HepG2 (cell line): Measurements from ENCODE around the gene BMPR2. TPM values are rescaled to one million over a fixed set of nuclear protein-coding genes. Genes with fewer than 3 reads are reported as not detected.

Experiments
- CAMTA2 ChIP-seq: sonication (generic); formaldehyde crosslinking; IDR thresholded peaks from 2 replicates; pipeline ENCODE4 v1.4.0; 2020; ENCODE audit warnings: mild to moderate bottlenecking, missing genetic modification reagents, borderline replicate concordance
- ELF3 ChIP-seq: IDR thresholded peaks from 2 replicates; pipeline ENCODE4 v1.6.1; 2016; ENCODE audit warnings: missing genetic modification reagents, missing compliant biosample characterization
- ERF ChIP-seq: IDR thresholded peaks from 2 replicates; pipeline ENCODE4 v1.6.1; 2018; ENCODE audit warnings: missing biosample characterization, missing genetic modification reagents
- GATAD1 ChIP-seq: IDR thresholded peaks from 2 replicates; pipeline ENCODE4 v1.6.1; 2016; ENCODE audit warnings: missing genetic modification reagents, missing compliant biosample characterization
- KDM2A ChIP-seq: sonication (generic); formaldehyde crosslinking; IDR thresholded peaks from 2 replicates; pipeline ENCODE4 v1.4.0; 2020; ENCODE audit warnings: low read depth, missing genetic modification reagents, borderline replicate concordance
- NPAS2 ChIP-seq: sonication (generic); formaldehyde crosslinking; IDR thresholded peaks from 2 replicates; pipeline ENCODE4 v1.8.0; 2022; ENCODE audit warnings: mild to moderate bottlenecking, missing genetic modification reagents, borderline replicate concordance
- PHF5A ChIP-seq: IDR thresholded peaks from one replicate; pipeline ENCODE4 v1.6.1; 2018; ENCODE audit warnings: low read depth, missing genetic modification reagents; ENCODE audit not compliant: unreplicated experiment
- ZBTB26 ChIP-seq: IDR thresholded peaks from 2 replicates; pipeline ENCODE4 v1.6.1; 2016; ENCODE audit warnings: missing compliant biosample characterization, missing genetic modification reagents, borderline replicate concordance
- ZBTB34 ChIP-seq: sonication (generic); formaldehyde crosslinking; IDR thresholded peaks from 2 replicates; pipeline ENCODE4 v1.8.0; 2022; ENCODE audit warnings: mild to moderate bottlenecking, missing genetic modification reagents
- ZBTB4 ChIP-seq: sonication (generic); formaldehyde crosslinking; IDR thresholded peaks from 2 replicates; pipeline ENCODE4 v1.4.0; 2020; ENCODE audit warnings: missing genetic modification reagents, mild to moderate bottlenecking, borderline replicate concordance
- ZFY ChIP-seq: sonication (generic); formaldehyde crosslinking; IDR thresholded peaks from 2 replicates; pipeline ENCODE4 v1.4.0; 2020; ENCODE audit warnings: missing genetic modification reagents
- ZKSCAN5 ChIP-seq: sonication (generic); formaldehyde crosslinking; IDR thresholded peaks from 2 replicates; pipeline ENCODE4 v1.5.1; 2020; ENCODE audit warnings: mild to moderate bottlenecking, missing genetic modification reagents
- ZNF282 ChIP-seq: fragments of 450-650 bp; IDR thresholded peaks from 2 replicates; pipeline ENCODE4 v1.6.1; 2018; ENCODE audit not compliant: partially characterized antibody
- ZNF605 ChIP-seq: sonication (generic); formaldehyde crosslinking; IDR thresholded peaks from 2 replicates; pipeline ENCODE4 v1.8.0; 2022; ENCODE audit warnings: mild to moderate bottlenecking, missing genetic modification reagents
- ZNF646 ChIP-seq: sonication (generic); formaldehyde crosslinking; IDR thresholded peaks from 2 replicates; pipeline ENCODE4 v1.9.0; 2021; ENCODE audit warnings: mild to moderate bottlenecking, missing genetic modification reagents
- ZNF672 ChIP-seq: sonication (generic); formaldehyde crosslinking; IDR thresholded peaks from 2 replicates; pipeline ENCODE4 v1.8.1; 2022; ENCODE audit warnings: missing genetic modification reagents
- polyA plus RNA-seq, 8 experiments: library from polyadenylated mRNA; depleted of rRNA in 3 of 8; stranded (reverse) in 7 of 8; unstranded in 1 of 8; fragments of >200 nt; fragmentation: Illumina TruSeq in 4 of 8; extraction: Trizol in 4 of 8; gene quantifications; 2 replicates each; pipeline versions ENCODE4 v1.2.1 to v1.2.3, GENCODE V29; 2011 to 2016; ENCODE audit warnings: low read depth in 4 of 8, missing spikeins in 1 of 8, mixed read lengths in 1 of 8; ENCODE audit not compliant: insufficient read depth in 1 of 8
- total RNA-seq, 5 experiments: library from RNA; depleted of rRNA; stranded (reverse); fragments of >200 nt; fragmentation: Illumina TruSeq; extraction: Trizol; gene quantifications; 2 replicates each; pipeline ENCODE4 v1.2.3, GENCODE V29; 2016; ENCODE audit warnings: low read depth in 1 of 5

The BMPR2 gene
- total and polyA plus RNA-seq, 2 of the 13 experiments (the other 11 are each of a cell fraction or from before 2014, with no cell fraction given) = 5.5 to 10.3 TPM

- TF ChIP-seq ZBTB4 (CRISPR knock-in tag) (peak; percentile 71; the same call in 1 of the 2 replicates), ERF (CRISPR knock-in tag) (peak; percentile 81; the same call in 1 of the 2 replicates), ZKSCAN5 (CRISPR knock-in tag) (no peak), GATAD1 (no peak), KDM2A (peak; percentile 89; the same call in 1 of the 2 replicates), PHF5A (CRISPR knock-in tag) (peak; percentile 80), ZFY (CRISPR knock-in tag) (no peak), ZNF605 (CRISPR knock-in tag) (peak; percentile 90), NPAS2 (CRISPR knock-in tag) (no peak), ELF3 (CRISPR knock-in tag) (peak; percentile 54; the same call in 1 of the 2 replicates), ZBTB34 (CRISPR knock-in tag) (no peak), ZNF646 (CRISPR knock-in tag) (peak; percentile 33; the same call in 1 of the 2 replicates), CAMTA2 (CRISPR knock-in tag) (no peak), ZBTB26 (CRISPR knock-in tag) (0 out of 2 replicates have a peak, but pooled peaks have one; percentile 72), ZNF282 (no peak), ZNF672 (CRISPR knock-in tag) (no peak)
These were observed 212.8 kb downstream of the BMPR2 start (continued) for GRCh38 chr2:202588647-202589581.
